Ecto neural progenitor cell (in vitro differentiated cells): ENCODE data around the gene SOX1.

Experiments used
- DNase-seq: peaks from one replicate; pipeline ENCODE4 v3.0.0-alpha.2; 2018; ENCODE audit warnings: low spot score

The SOX1 gene

GRCh38 chr13:112058941-112059340, 8.0 kb upstream of the SOX1 start:
- DNase-seq: no peak

- DNase-seq: no peak
These were observed 7.3 kb upstream of the SOX1 start for GRCh38 chr13:112059457-112060281.

- no peak for DNase-seq
These were observed 6.6 kb upstream of the SOX1 start for GRCh38 chr13:112060282-112060830.

- DNase-seq: peak; percentile 68
These were observed 6.0 kb upstream of the SOX1 start for GRCh38 chr13:112060899-112061366.

GRCh38 chr13:112061367-112062061, 5.4 kb upstream of the SOX1 start:
- DNase-seq: no peak

- DNase-seq: no peak
These were observed 4.8 kb upstream of the SOX1 start for GRCh38 chr13:112062072-112062567.

- peak; percentile 86 for DNase-seq
These were observed 4.1 kb upstream of the SOX1 start for GRCh38 chr13:112062571-112063570.

GRCh38 chr13:112063807-112064206, 3.1 kb upstream of the SOX1 start:
- no peak for DNase-seq

- no peak for DNase-seq
These were observed 2.7 kb upstream of the SOX1 start for GRCh38 chr13:112064222-112064621.

- DNase-seq: no peak
These were observed 1.5 kb upstream of the SOX1 start for GRCh38 chr13:112065521-112065866.

- DNase-seq: no peak
These were observed 904 bp upstream of the SOX1 start for GRCh38 chr13:112065867-112066623.

GRCh38 chr13:112066624-112067004, 335 bp upstream of the SOX1 start:
- peak; percentile 94 for DNase-seq

- peak; percentile 77 for DNase-seq
These were observed 1.1 kb downstream of the SOX1 start for GRCh38 chr13:112067871-112068539.

- DNase-seq: peak; percentile 58
These were observed 1.7 kb downstream of the SOX1 start for GRCh38 chr13:112068540-112069060.

- peak; percentile 49 for DNase-seq
These were observed 2.3 kb downstream of the SOX1 start for GRCh38 chr13:112069061-112069844.

GRCh38 chr13:112069845-112070251, 2.9 kb downstream of the SOX1 start:
- peak; percentile 50 for DNase-seq

GRCh38 chr13:112071102-112071722, 4.3 kb downstream of the SOX1 start:
- DNase-seq: peak; percentile 55

GRCh38 chr13:112071723-112072533, 5.0 kb downstream of the SOX1 start:
- no peak for DNase-seq
